ENCODE results near the gene PALM2AKAP2. TPM values are rescaled to one million over a fixed set of nuclear protein-coding genes. Genes with fewer than 3 reads are reported as not detected.

The PALM2AKAP2 gene
- total and polyA plus RNA-seq, 2 donors (not counting 3 experiments of a cell fraction or from before 2014, with no cell fraction given), result 0.01 TPM; not detected in 1

- DNase-seq (ENCODE audit: low read depth, low spot score) (no peak), FAIRE-seq (no peak)
- CTCF ChIA-PET, result no interaction called here
- no peaks in the 10 kb centered on the region for H4K20me1 ChIP-seq (replicated peaks; ENCODE audit: control insufficient read depth, extremely low read depth, insufficient read depth, low read length)
- no peaks in the 10 kb centered on the region for H3K27me3 ChIP-seq (ENCODE audit: control insufficient read depth in 2 of 2, insufficient read depth in 2 of 2, low read length in 2 of 2)
- dilution Hi-C loops (cut with MboI; ENCODE audit: extremely low pct_ligation_motif_present, low sequenced_read_pairs), result no loop called here
- TF ChIP-seq GATA2 (IDR thresholded peaks at IDR 0.05; ENCODE audit: insufficient read depth, insufficient read length, low read depth, low read length) (no peak), FOS (IDR thresholded peaks at IDR 0.05; ENCODE audit: borderline replicate concordance, insufficient read depth, low read length) (no peak), EZH2 (IDR thresholded peaks at IDR 0.05; ENCODE audit: borderline replicate concordance, low read depth, low read length, severe bottlenecking) (no peak), CTCF (IDR thresholded peaks at IDR 0.05; ENCODE audit: extremely low read depth in 1 of 2, insufficient read depth in 1 of 2, low read depth in 1 of 2, low read length in 2 of 2) (no peak), MAX (IDR thresholded peaks at IDR 0.05; ENCODE audit: insufficient read depth, insufficient read length) (no peak), POLR2AphosphoS5 (IDR thresholded peaks at IDR 0.05; ENCODE audit: insufficient read depth, low read depth, low read length) (no peak), MYC (IDR thresholded peaks at IDR 0.05; ENCODE audit: low read depth, low read length) (no peak), JUN (IDR thresholded peaks at IDR 0.05; ENCODE audit: borderline replicate concordance, insufficient read depth, insufficient read length, low read depth) (no peak), POLR2A (IDR thresholded peaks at IDR 0.05; ENCODE audit: low read depth, low read length) (no peak)
- intact Hi-C loops (cut with micrococcal nuclease), result no loop called here
- BruUV-seq (replicated peaks), result no TSS peak
- H2AFZ ChIP-seq (ENCODE audit: low read depth, low read length), result no peak overlapping the region
- no peaks in the 10 kb centered on the region for H3K9me3 ChIP-seq (replicated peaks; ENCODE audit: control insufficient read depth, insufficient read depth, low read length)
- POLR2A ChIA-PET, result no interaction called here
- H3K4me2 ChIP-seq (ENCODE audit: insufficient read depth, low read length), result no peak overlapping the region
- H3K4me1 ChIP-seq (ENCODE audit: control insufficient read depth, extremely low read depth, insufficient read depth, low read length), result no peaks in the 10 kb centered on the region
- no peak overlapping the region for H3K9ac ChIP-seq (replicated peaks; ENCODE audit: extremely low read depth, insufficient read depth, low read length)
- no peaks in the 10 kb centered on the region for H3K9me1 ChIP-seq (replicated peaks; ENCODE audit: control insufficient read depth, extremely low read depth, insufficient read depth, low read length)
- H3K4me3 ChIP-seq (replicated peaks in 1 of 3; ENCODE audit: insufficient read depth in 1 of 3, low read depth in 1 of 3, low read length in 3 of 3), result no peak overlapping the region
- H3K27ac ChIP-seq (ENCODE audit: insufficient read depth, low read depth, low read length), result no peak overlapping the region
- H3K79me2 ChIP-seq (ENCODE audit: control insufficient read depth, insufficient read depth, low read length), result no peaks in the 10 kb centered on the region
- H3K36me3 ChIP-seq (ENCODE audit: control insufficient read depth in 2 of 2, extremely low read depth in 1 of 2, insufficient read depth in 2 of 2, low read length in 2 of 2), result no peaks in the 10 kb centered on the region
These were observed 14.7 kb upstream of the PALM2AKAP2 start for GRCh38 chr9:109765278-109765677.
